Mucosa of descending colon (tissue), 3 donors: ENCODE measurements around the gene PLG. TPM values are rescaled to one million over a fixed set of nuclear protein-coding genes. Genes with fewer than 3 reads are reported as not detected.
"Not testable (repeated sequence)": the region's sequence is repeated elsewhere in the genome, so short reads cannot be mapped to it uniquely, and the experiment has no call there.

Source experiments
- ATAC-seq: fragments of 200-7000 bp; cut with Tn5 transposase; one replicate; pipeline ENCODE4 v1.9.1; 2020; ENCODE audit warnings: mild to moderate bottlenecking, moderate library complexity
- DNase-seq, 3 donors: peaks; one replicate each; pipeline ENCODE4 v3.0.0-alpha.2; 2020
- H3K36me3 ChIP-seq: fragments of 200-600 bp; one replicate; pipeline ENCODE4 v1.8.0; 2021; ENCODE audit warnings: low read depth, mild to moderate bottlenecking
- H3K4me1 ChIP-seq: fragments of 200-600 bp; one replicate; pipeline ENCODE4 v1.8.0; 2021; ENCODE audit warnings: low read depth, mild to moderate bottlenecking
- H3K4me3 ChIP-seq: fragments of 200-600 bp; one replicate; pipeline ENCODE4 v1.8.0; 2021; ENCODE audit warnings: mild to moderate bottlenecking
- H3K9me3 ChIP-seq: fragments of 200-600 bp; one replicate; pipeline ENCODE4 v1.8.0; 2021; ENCODE audit warnings: mild to moderate bottlenecking
- intact Hi-C, 2 donors: fragments of 100-400 bp; cut with DNase I in 1 of 2; cut with micrococcal nuclease in 1 of 2; formaldehyde crosslinking; loops; one replicate each; pipeline versions ENCODE4 v1.11.0 to v1.11.1; 2022; cut with DNase I, micrococcal nuclease
- total RNA-seq, 3 donors: library from RNA; stranded (reverse); fragmentation: NEBNext Ultra II Directional in 2 of 3; extraction: Animal tissue kit (Norgen Biotek cat#: 25700) in 2 of 3; gene quantifications; one replicate each; pipeline versions ENCODE4 v1.2.1 to v1.2.4, GENCODE V29; 2021 to 2023
- TF ChIP-seq, protein P1 (sequence below): fragments of 200-600 bp; IDR thresholded peaks from one replicate; pipeline ENCODE4 v1.8.0; 2022; ENCODE audit warnings: antibody characterized with exemption, mild to moderate bottlenecking
- donor health status: DM: no; HTN: no; CAD: no; lungs with moderate emphysema.
- donor health status: DM: no; HTN: no; CAD: no.
- donor health status: DM: no; HTN: yes; CAD: no.

Gene PLG
- total RNA-seq, 3 donors from 2014 or later: 0.69 TPM; not detected in 2

DNA sequence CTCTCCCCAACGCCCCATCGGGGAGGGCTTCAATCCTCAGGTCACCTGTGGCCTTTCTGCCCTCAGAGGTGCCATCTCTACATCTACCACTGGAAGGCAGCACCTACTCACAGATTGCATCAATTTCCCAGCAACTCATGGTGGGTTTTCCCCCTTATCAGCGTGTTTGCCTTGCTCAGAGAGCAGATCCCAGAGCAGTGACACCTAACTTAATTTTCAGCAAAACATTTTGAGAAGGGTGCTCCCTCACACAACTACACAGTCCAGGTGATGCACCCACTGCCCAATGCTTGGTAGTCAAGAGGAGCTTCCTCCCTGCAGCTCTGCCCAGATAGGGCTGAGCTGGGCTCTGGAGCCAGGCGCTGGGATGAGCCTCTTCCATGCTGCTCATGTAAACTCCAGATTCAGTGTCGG, 48.2 kb downstream of the PLG start:
- ATAC-seq: no peak
- TF ChIP-seq, protein P1, sequence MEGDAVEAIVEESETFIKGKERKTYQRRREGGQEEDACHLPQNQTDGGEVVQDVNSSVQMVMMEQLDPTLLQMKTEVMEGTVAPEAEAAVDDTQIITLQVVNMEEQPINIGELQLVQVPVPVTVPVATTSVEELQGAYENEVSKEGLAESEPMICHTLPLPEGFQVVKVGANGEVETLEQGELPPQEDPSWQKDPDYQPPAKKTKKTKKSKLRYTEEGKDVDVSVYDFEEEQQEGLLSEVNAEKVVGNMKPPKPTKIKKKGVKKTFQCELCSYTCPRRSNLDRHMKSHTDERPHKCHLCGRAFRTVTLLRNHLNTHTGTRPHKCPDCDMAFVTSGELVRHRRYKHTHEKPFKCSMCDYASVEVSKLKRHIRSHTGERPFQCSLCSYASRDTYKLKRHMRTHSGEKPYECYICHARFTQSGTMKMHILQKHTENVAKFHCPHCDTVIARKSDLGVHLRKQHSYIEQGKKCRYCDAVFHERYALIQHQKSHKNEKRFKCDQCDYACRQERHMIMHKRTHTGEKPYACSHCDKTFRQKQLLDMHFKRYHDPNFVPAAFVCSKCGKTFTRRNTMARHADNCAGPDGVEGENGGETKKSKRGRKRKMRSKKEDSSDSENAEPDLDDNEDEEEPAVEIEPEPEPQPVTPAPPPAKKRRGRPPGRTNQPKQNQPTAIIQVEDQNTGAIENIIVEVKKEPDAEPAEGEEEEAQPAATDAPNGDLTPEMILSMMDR: no peak

DNA sequence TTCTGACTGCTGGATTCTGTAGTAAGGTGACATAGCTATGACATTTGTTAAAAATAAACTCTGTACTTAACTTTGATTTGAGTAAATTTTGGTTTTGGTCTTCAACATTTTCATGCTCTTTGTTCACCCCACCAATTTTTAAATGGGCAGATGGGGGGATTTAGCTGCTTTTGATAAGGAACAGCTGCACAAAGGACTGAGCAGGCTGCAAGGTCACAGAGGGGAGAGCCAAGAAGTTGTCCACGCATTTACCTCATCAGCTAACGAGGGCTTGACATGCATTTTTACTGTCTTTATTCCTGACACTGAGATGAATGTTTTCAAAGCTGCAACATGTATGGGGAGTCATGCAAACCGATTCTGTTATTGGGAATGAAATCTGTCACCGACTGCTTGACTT, 51.2 kb downstream of the PLG start:
- H3K4me3 ChIP-seq, intact Hi-C loops, H3K36me3 ChIP-seq, DNase-seq, H3K9me3 ChIP-seq, H3K4me1 ChIP-seq, ATAC-seq: not testable (repeated sequence)

More for the DNA sequence above, 48.2 kb downstream of the PLG start:
- intact Hi-C loops: no loop called here
- Histone ChIP-seq H3K4me1 (no peaks in the 10 kb centered on the region), H3K4me3 (no peak overlapping the region), H3K36me3 (no peaks in the 10 kb centered on the region), H3K9me3 (no peaks in the 10 kb centered on the region)
- no peak for DNase-seq

DNA sequence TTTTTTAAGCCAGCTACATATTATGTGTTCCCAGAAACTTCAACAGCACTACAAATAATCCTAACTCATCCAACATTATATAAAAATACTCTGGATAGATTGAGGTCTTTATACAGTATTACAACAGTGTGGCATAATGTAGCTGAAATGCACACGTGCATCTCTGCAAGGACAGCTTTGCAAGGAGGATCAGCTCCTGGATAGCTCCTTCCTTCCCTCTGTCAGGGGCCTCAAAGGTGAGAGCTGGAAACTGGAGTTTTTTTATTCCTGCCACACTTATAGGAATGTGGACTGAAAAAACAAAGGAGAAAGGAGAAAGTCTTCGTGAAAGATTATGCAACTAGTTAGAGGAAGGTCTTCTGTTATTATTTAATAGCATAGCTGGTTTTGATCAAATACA, 53.1 kb downstream of the PLG start:
- ATAC-seq: no peak
- no peak overlapping the region for H3K4me3 ChIP-seq
- TF ChIP-seq, protein P1: no peak
- H3K4me1 ChIP-seq: no peaks in the 10 kb centered on the region
- intact Hi-C loops: no loop called here
- no peak for DNase-seq
- no peaks in the 10 kb centered on the region for H3K9me3 ChIP-seq
- H3K36me3 ChIP-seq: no peaks in the 10 kb centered on the region

DNA sequence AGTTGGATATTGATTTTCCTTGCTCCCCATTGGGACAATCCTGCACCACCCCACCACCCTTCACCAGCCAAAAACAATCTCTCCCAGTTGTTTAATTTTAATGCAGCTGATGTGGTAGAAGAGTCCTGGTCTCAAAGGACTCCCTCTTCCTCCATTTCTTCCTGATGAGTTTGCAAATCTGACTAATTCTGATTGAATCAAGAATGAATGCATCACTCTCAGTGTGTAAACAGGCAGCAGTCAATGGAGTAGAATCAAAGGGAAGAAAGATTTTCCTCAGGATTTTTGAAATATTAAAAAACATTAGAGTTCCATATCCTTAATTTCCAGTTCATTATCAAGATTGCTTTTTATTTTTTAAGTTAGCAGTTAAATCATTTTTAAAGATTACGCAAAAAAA, 54.0 kb downstream of the PLG start:
- no peak for ATAC-seq
- no peak overlapping the region for H3K4me3 ChIP-seq
- intact Hi-C loops: no loop called here
- no peaks in the 10 kb centered on the region for H3K36me3 ChIP-seq
- DNase-seq: no peak
- H3K9me3 ChIP-seq: peaks cover 3% of the 10 kb centered on the region
- TF ChIP-seq, protein P1: no peak
- H3K4me1 ChIP-seq: no peaks in the 10 kb centered on the region

DNA sequence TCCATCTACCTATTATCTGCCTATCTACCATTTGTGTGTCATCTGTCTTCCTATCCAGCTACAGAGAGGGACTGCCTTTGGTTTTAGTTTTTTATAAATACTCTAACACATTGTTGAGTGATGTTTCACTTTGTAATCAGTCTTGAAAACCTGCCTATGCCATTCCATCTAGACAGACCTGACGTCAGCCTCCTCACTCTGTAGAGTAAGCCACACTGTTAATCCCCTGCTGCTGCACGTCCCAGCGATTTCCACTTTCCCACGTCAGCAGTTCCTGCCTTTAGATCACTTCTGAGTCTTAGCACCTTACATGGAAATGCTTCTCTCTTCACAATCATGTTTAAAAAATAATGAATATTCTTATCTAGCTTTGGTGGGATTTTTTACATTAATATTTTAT, 54.8 kb downstream of the PLG start:
- Histone ChIP-seq H3K9me3 (peaks cover 3% of the 10 kb centered on the region), H3K4me3 (no peak overlapping the region), H3K36me3 (no peaks in the 10 kb centered on the region), H3K4me1 (no peaks in the 10 kb centered on the region)
- intact Hi-C loops: no loop called here
- no peak for DNase-seq
- TF ChIP-seq, protein P1: no peak
- no peak for ATAC-seq

DNA sequence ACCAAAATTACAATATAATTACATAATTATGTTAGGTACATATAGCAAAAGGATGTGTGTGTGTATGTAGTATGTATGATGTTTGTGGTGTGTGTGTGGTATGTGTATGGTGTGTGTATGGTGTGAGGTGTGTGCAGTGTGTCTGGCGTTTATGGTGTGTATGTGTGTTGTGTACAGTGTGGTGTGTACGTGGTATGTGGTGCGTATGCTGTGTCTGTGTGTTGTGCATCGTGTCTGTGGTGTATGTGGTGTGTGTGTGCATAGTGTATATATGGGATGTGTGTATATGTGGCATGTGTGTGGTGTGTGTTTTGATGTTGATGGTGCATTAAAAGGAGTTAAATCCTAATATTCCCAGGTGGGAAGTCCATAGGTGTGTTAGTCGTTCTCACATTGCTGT, 62.8 kb downstream of the PLG start:
- no peak for DNase-seq
- Histone ChIP-seq H3K36me3 (no peaks in the 10 kb centered on the region), H3K9me3 (peaks cover 3% of the 10 kb centered on the region), H3K4me3 (no peak overlapping the region), H3K4me1 (no peaks in the 10 kb centered on the region)
- TF ChIP-seq, protein P1: no peak
- ATAC-seq: no peak
- intact Hi-C loops: no loop called here
